ENCODE results near the gene PTPRN2. TPM values are rescaled to one million over a fixed set of nuclear protein-coding genes. Genes with fewer than 3 reads are reported as not detected.

The PTPRN2 gene
- total and polyA plus RNA-seq, 2 of the 8 experiments (the other 6 are each of a cell fraction or from before 2014, with no cell fraction given), result 2.6 to 4.5 TPM

- Histone ChIP-seq H3K23me2 (ENCODE audit: low read depth, low read length) (peaks cover 5% of the 10 kb centered on the region; the same call in 1 of the 2 replicates), H4K20me1 (replicated peaks in 1 of 2; ENCODE audit: control insufficient read depth in 1 of 2, insufficient read depth in 2 of 2, low read length in 2 of 2) (no peaks in the 10 kb centered on the region), H2BK5ac (ENCODE audit: low read depth, low read length) (no peak overlapping the region), H3K36me3 (ENCODE audit: control insufficient read depth in 2 of 4, insufficient read depth in 4 of 4, low read length in 3 of 4) (no peaks in the 10 kb centered on the region), H2BK120ac (replicated peaks; ENCODE audit: low read depth, low read length) (no peak overlapping the region), H3K9ac (replicated peaks in 1 of 4; ENCODE audit: extremely low read depth in 1 of 4, low read depth in 3 of 4, low read length in 3 of 4) (no peak overlapping the region; a peak in 1 of 7 replicates), H4K8ac (ENCODE audit: extremely low read depth, insufficient read depth, low read length) (peak overlapping the region; percentile 29; the same call in 1 of the 2 replicates), H3K4me2 (ENCODE audit: insufficient read depth in 1 of 2, low read depth in 2 of 2, low read length in 2 of 2) (no peak overlapping the region), H3K27me3 (replicated peaks in 1 of 4; ENCODE audit: control insufficient read depth in 3 of 4, extremely low read depth in 1 of 4, insufficient read depth in 3 of 4, low read length in 3 of 4) (peaks cover 0 to 20% (median 6%) of the 10 kb centered on the region in 4 experiments; a peak in 6 of 7 replicates), H3K4me1 (replicated peaks in 1 of 4; ENCODE audit: control insufficient read depth in 3 of 4, insufficient read depth in 4 of 4, low read length in 3 of 4) (peaks cover 3 to 33% (median 19%) of the 10 kb centered on the region in 4 experiments; a peak in 6 of 7 replicates), H2AK5ac (ENCODE audit: low read depth, low read length) (no peak overlapping the region), H2BK12ac (ENCODE audit: low read depth, low read length) (peak overlapping the region; percentile 55; the same call in 1 of the 2 replicates), H3K56ac (replicated peaks; ENCODE audit: insufficient read length, low read depth, low read length) (no peak overlapping the region), H2BK20ac (ENCODE audit: low read length) (peak overlapping the region; percentile 23; the same call in 1 of the 2 replicates), H3K79me1 (ENCODE audit: low read depth, low read length) (no peaks in the 10 kb centered on the region), H3K4me3 (ENCODE audit: extremely low read depth in 1 of 4, insufficient read depth in 2 of 4, low read depth in 3 of 4, low read length in 4 of 4) (no peak overlapping the region), H3K23ac (ENCODE audit: insufficient read length) (no peak overlapping the region), H3K79me2 (ENCODE audit: control insufficient read depth in 1 of 2, insufficient read depth in 2 of 2, low read length in 2 of 2) (no peaks in the 10 kb centered on the region), H3K9me3 (ENCODE audit: insufficient read depth in 2 of 2, low read depth in 1 of 2, low read length in 1 of 2) (no peaks in the 10 kb centered on the region), H3K27ac (ENCODE audit: low read depth, low read length) (no peak overlapping the region), H2BK15ac (ENCODE audit: low read length) (0 out of 2 replicates have a peak overlapping the region, but pooled peaks have one; percentile 65), H4K5ac (ENCODE audit: insufficient read length, low read depth, low read length) (no peak overlapping the region), H4K91ac (replicated peaks; ENCODE audit: insufficient read length, low read length) (peak overlapping the region; percentile 14), H3K4ac (replicated peaks; ENCODE audit: insufficient read length, low read depth, low read length) (no peak overlapping the region), H3K14ac (ENCODE audit: insufficient read length) (no peak overlapping the region), H3K18ac (ENCODE audit: extremely low read depth, low read length) (no peak overlapping the region; the same call in 1 of the 2 replicates), H2AFZ (ENCODE audit: low read length) (no peak overlapping the region)
- 85% methylated on average over 27 of the region's 27 CpGs; no CpG with 5 or more reads in 1 of the 2 experiments for WGBS, 2 experiments (ENCODE audit: extremely low coverage in 1 of 2, insufficient coverage in 1 of 2, insufficient read length in 1 of 2, insufficient replicate concordance in 2 of 2, low coverage in 1 of 2, low lambda C conversion rate in 2 of 2, missing lambda C conversion rate in 1 of 2)
- no peak for DNase-seq (ENCODE audit: low read depth in 1 of 2, low spot score in 2 of 2)
- FAIRE-seq, result no peak
- TF ChIP-seq ASH2L (IDR thresholded peaks at IDR 0.05; ENCODE audit: low read length), result no peak
- ChIA-PET POLR2A (ENCODE audit: partially characterized antibody) (no interaction called here), CTCF (ENCODE audit: partially characterized antibody) (interaction anchor here (0.6 to 1.3 kb wide), 4 partner anchors 10 to 334 kb away, joined by 3 to 5 read pairs (median 3); no protein-coding TSS in a partner anchor)
Observed at GRCh38 chr7:158019726-158020705, 567.6 kb downstream of the PTPRN2 start.

All from H1 (cell line).